ENCODE measurements around the gene MYCL.

- TF ChIP-seq CTCF (IDR thresholded peaks at IDR 0.05 in 4 of 5, conservative IDR thresholded peaks at IDR 0.05 in 1 of 5) (no peak), POLR2A (IDR thresholded peaks at IDR 0.05) (no peak)
Observed at GRCh38 chr1:39866767-39867166, 35.0 kb downstream of the MYCL start.
